Smooth muscle cell (in vitro differentiated cells): ENCODE results near the gene STX18. TPM values are rescaled to one million over a fixed set of nuclear protein-coding genes. Genes with fewer than 3 reads are reported as not detected.
"Not testable (repeated sequence)": the region's sequence is repeated elsewhere in the genome, so short reads cannot be mapped to it uniquely, and the experiment has no call there.

Experiments used
- DNase-seq: peaks from one replicate; lab custom pipeline; 2025; ENCODE audit not compliant: unreplicated experiment; lab: John Stamatoyannopoulos, UW
- H2AFZ ChIP-seq: fragments of 200-600 bp; sonication (generic); 2 replicates; pipeline ENCODE4 v1.6.0; 2016; ENCODE audit warnings: antibody characterized with exemption, low read depth, mild to moderate bottlenecking
- H3F3A ChIP-seq: fragments of 200-600 bp; sonication (generic); 2 replicates; pipeline ENCODE4 v1.6.0; 2017; ENCODE audit warnings: antibody characterized with exemption, low read depth
- H3K27ac ChIP-seq: fragments of 200-600 bp; sonication (generic); 2 replicates; pipeline ENCODE4 v1.5.1; 2016; ENCODE audit warnings: low read depth, mild to moderate bottlenecking
- H3K27me3 ChIP-seq: fragments of 200-600 bp; sonication (generic); 2 replicates; pipeline ENCODE4 v1.6.1; 2016; ENCODE audit warnings: low read depth, mild to moderate bottlenecking
- H3K36me3 ChIP-seq: fragments of 200-600 bp; sonication (generic); 2 replicates; pipeline ENCODE4 v1.5.1; 2016; ENCODE audit warnings: low read depth
- H3K4me1 ChIP-seq: fragments of 200-600 bp; sonication (generic); 2 replicates; pipeline ENCODE4 v1.5.1; 2016; ENCODE audit warnings: low read depth
- H3K4me2 ChIP-seq: fragments of 200-600 bp; sonication (generic); 2 replicates; pipeline ENCODE4 v1.6.0; 2016; ENCODE audit warnings: mild to moderate bottlenecking
- H3K4me3 ChIP-seq: fragments of 200-600 bp; sonication (generic); 2 replicates; pipeline ENCODE4 v1.5.1; 2016; ENCODE audit warnings: mild to moderate bottlenecking
- H3K79me2 ChIP-seq: fragments of 200-600 bp; sonication (generic); 2 replicates; pipeline ENCODE4 v1.6.0; 2016; ENCODE audit warnings: low read depth, mild to moderate bottlenecking
- H3K9ac ChIP-seq: fragments of 200-600 bp; sonication (generic); 2 replicates; pipeline ENCODE4 v1.6.0; 2016; ENCODE audit warnings: low read depth
- H3K9me3 ChIP-seq: fragments of 200-600 bp; sonication (generic); replicated peaks from 2 replicates; pipeline ENCODE4 v1.5.1; 2016; ENCODE audit warnings: low read depth
- H4K20me1 ChIP-seq: fragments of 200-600 bp; sonication (generic); 2 replicates; pipeline ENCODE4 v1.6.0; 2016; ENCODE audit warnings: low read depth
- CTCF ChIP-seq: fragments of 200-600 bp; sonication (generic); IDR thresholded peaks from 2 replicates; pipeline ENCODE4 v1.5.1; 2017; ENCODE audit warnings: borderline replicate concordance, mild to moderate bottlenecking, antibody characterized with exemption; ENCODE audit not compliant: insufficient read depth, poor library complexity, severe bottlenecking
- WGBS: methylation state at CpG from one replicate; pipeline ENCODE4 v1.1.7; 2016; ENCODE audit warnings: low lambda C conversion rate; 5-methylcytosine and 5-hydroxymethylcytosine counted together
- polyA plus RNA-seq: library from polyadenylated mRNA; unstranded; fragments of >200 nt; fragmentation: Nextera tagmentation; extraction: Ambion mirVana; gene quantifications from 2 replicates; pipeline ENCODE4 v1.2.1, GENCODE V29; 2016
- total RNA-seq: library from RNA; depleted of rRNA; stranded (reverse); fragments of >200 nt; gene quantifications from 2 replicates; pipeline ENCODE4 v1.2.3, GENCODE V29; 2014

The STX18 gene
- total and polyA plus RNA-seq, 2 experiments from 2014 or later: 17.7 to 23.3 TPM

GRCh38 chr4:4514786-4515185, 27.1 kb downstream of the STX18 start:
- no peaks in the 10 kb centered on the region for H3F3A ChIP-seq
- H3K9me3 ChIP-seq: no peaks in the 10 kb centered on the region
- peaks cover 94% of the 10 kb centered on the region for H4K20me1 ChIP-seq
- no peak overlapping the region for H2AFZ ChIP-seq
- H3K36me3 ChIP-seq: no peaks in the 10 kb centered on the region
- no peak overlapping the region for H3K4me2 ChIP-seq
- no peaks in the 10 kb centered on the region for H3K27me3 ChIP-seq
- DNase-seq: no peak
- no peak overlapping the region for H3K9ac ChIP-seq
- TF ChIP-seq CTCF: no peak
- no peaks in the 10 kb centered on the region for H3K4me1 ChIP-seq
- no peak overlapping the region for H3K4me3 ChIP-seq
- no peak overlapping the region for H3K27ac ChIP-seq
- H3K79me2 ChIP-seq: peaks cover 55% of the 10 kb centered on the region

DNA sequence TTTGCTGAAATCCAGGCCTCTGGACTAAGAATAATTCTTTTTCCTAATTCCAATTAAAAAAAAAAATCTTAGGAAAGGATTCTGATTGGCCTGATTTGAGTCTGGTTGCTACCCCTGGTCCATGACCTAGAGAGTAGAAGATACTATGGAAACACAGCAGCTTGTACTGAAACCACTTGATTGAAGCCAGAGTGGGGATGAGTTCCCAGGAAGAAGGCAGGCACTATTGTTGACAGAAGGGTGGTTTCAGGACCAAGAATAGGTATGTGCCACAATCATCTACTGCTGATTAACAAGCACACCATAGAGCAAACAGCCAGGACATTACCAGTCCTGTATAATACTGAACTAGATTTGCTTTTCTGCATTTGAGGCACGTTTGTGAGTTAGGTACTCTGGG, 29.6 kb downstream of the STX18 start:
- no peaks in the 10 kb centered on the region for H3K9me3 ChIP-seq
- peaks cover 40% of the 10 kb centered on the region for H3K79me2 ChIP-seq
- H3K4me3 ChIP-seq: no peak overlapping the region
- no peak overlapping the region for H3K9ac ChIP-seq
- no peaks in the 10 kb centered on the region for H3F3A ChIP-seq
- H3K36me3 ChIP-seq: no peaks in the 10 kb centered on the region
- TF ChIP-seq CTCF: no peak
- H3K4me1 ChIP-seq: no peaks in the 10 kb centered on the region
- WGBS: 94% methylated on average over 1 of the region's 1 CpG
- no peak overlapping the region for H3K27ac ChIP-seq
- H4K20me1 ChIP-seq: peaks cover 89% of the 10 kb centered on the region
- H2AFZ ChIP-seq: no peak overlapping the region
- no peak overlapping the region for H3K4me2 ChIP-seq
- no peaks in the 10 kb centered on the region for H3K27me3 ChIP-seq
- DNase-seq: no peak

DNA sequence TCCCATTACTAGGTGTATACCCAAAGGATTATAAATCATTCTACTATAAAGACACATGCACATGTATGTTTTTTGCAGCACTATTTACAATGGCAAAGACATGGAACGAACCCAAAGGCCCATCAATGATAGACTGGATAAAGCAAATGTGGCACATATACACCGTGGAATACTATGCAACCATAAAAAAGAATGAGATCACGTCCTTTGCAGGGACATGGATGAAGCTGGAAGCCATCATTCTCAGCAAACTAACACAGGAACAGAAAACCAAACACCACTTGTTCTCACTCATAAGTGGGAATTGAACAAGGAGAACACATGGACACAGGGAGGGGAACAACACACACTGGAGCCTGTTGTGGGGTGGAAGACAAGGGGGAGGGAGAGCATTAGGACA, 31.2 kb downstream of the STX18 start:
- not testable (repeated sequence) for H3K4me2 ChIP-seq, H3K36me3 ChIP-seq, H3K9me3 ChIP-seq, H2AFZ ChIP-seq, H3K27me3 ChIP-seq, H3K4me1 ChIP-seq, H3K9ac ChIP-seq, DNase-seq, H3K4me3 ChIP-seq, H3K27ac ChIP-seq, H3F3A ChIP-seq
- 98% methylated on average over 3 of the region's 3 CpGs for WGBS
- Histone ChIP-seq H4K20me1 (peaks cover 90% of the 10 kb centered on the region), H3K79me2 (peaks cover 29% of the 10 kb centered on the region)

DNA sequence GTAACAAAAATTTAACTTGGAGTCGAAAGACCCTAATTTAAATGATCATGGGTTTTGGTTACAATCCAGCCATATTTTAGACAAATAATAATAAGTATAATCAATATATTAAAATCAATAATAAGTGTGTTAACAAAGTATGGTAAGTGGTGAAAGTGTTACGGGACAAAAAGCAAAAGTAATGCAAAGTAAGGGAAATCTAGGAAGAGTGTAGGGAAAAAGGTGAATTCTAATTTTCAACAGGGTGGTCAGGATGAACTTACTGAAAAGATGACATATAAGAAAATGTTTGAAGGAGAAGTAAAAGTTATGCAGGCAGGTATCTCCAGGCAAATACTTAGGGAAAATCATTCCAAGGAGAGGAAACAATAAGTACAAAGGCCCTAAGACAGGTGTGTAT, 32.3 kb downstream of the STX18 start:
- Histone ChIP-seq H3K36me3 (no peaks in the 10 kb centered on the region), H3F3A (no peaks in the 10 kb centered on the region), H3K9me3 (no peaks in the 10 kb centered on the region), H4K20me1 (peaks cover 86% of the 10 kb centered on the region), H3K4me1 (no peaks in the 10 kb centered on the region), H3K79me2 (peaks cover 25% of the 10 kb centered on the region), H3K27me3 (no peaks in the 10 kb centered on the region), H3K4me2 (no peak overlapping the region), H3K27ac (no peak overlapping the region), H3K4me3 (no peak overlapping the region), H3K9ac (no peak overlapping the region), H2AFZ (no peak overlapping the region)
- no peak for DNase-seq
- TF ChIP-seq CTCF: no peak
- WGBS: 96% methylated on average over 2 of the region's 2 CpGs
